HG03135 (cell line): ENCODE results near the gene CEACAM4.

ENCODE experiments used
- ATAC-seq: cut with Tn5 transposase; IDR thresholded peaks from one replicate; pipeline ENCODE4 v1.9.1; 2021; ENCODE audit warnings: mild to moderate bottlenecking, moderate library complexity; ENCODE audit not compliant: unreplicated experiment

CEACAM4 gene

GRCh38 chr19:41617941-41618730 lies 8.7 kb downstream of the CEACAM4 start:
- no peak for ATAC-seq

- no peak for ATAC-seq
Measured at GRCh38 chr19:41616792-41617621, 9.9 kb downstream of the CEACAM4 start.

- ATAC-seq: no peak
Measured at GRCh38 chr19:41615207-41615606, 11.7 kb downstream of the CEACAM4 start.

GRCh38 chr19:41612483-41612882 lies 14.4 kb downstream of the CEACAM4 start:
- no peak for ATAC-seq

GRCh38 chr19:41610789-41611188 lies 16.1 kb downstream of the CEACAM4 start:
- no peak for ATAC-seq

GRCh38 chr19:41607668-41608067 lies 19.2 kb downstream of the CEACAM4 start:
- ATAC-seq: no peak

- no peak for ATAC-seq
Measured at GRCh38 chr19:41606215-41606837, 20.5 kb downstream of the CEACAM4 start.

GRCh38 chr19:41604831-41605230 lies 22.0 kb downstream of the CEACAM4 start:
- ATAC-seq: no peak

GRCh38 chr19:41601771-41602170 lies 25.1 kb downstream of the CEACAM4 start:
- no peak for ATAC-seq

- ATAC-seq: no peak
Measured at GRCh38 chr19:41599175-41599966, 27.5 kb downstream of the CEACAM4 start.

- ATAC-seq: no peak
Measured at GRCh38 chr19:41597600-41598041, 29.3 kb downstream of the CEACAM4 start.

GRCh38 chr19:41595890-41596280 lies 31.0 kb downstream of the CEACAM4 start:
- ATAC-seq: no peak

GRCh38 chr19:41595258-41595889 lies 31.5 kb downstream of the CEACAM4 start:
- ATAC-seq: no peak

- no peak for ATAC-seq
Measured at GRCh38 chr19:41591951-41592562, 34.8 kb downstream of the CEACAM4 start.

- no peak for ATAC-seq
Measured at GRCh38 chr19:41590936-41591335, 35.9 kb downstream of the CEACAM4 start.

- no peak for ATAC-seq
Measured at GRCh38 chr19:41589371-41589770, 37.5 kb downstream of the CEACAM4 start.

- ATAC-seq: no peak
Measured at GRCh38 chr19:41588497-41589209, 38.2 kb downstream of the CEACAM4 start.

- no peak for ATAC-seq
Measured at GRCh38 chr19:41587838-41588210, 39.0 kb downstream of the CEACAM4 start.

- no peak for ATAC-seq
Measured at GRCh38 chr19:41587101-41587837, 39.6 kb downstream of the CEACAM4 start.
